Measurements from ENCODE around the gene NIPAL3.

NIPAL3 gene

GRCh38 chr1:24415334-24415909 is at the start of gene NIPAL3:
Gene NIPAL3 (plus strand): TSS chr1:24415802. CDS start chr1:24419548, 3,746 bp downstream.
- peak; percentile 93 for DNase-seq

GRCh38 chr1:24366707-24367106 is 48.9 kb upstream of the NIPAL3 start:
- DNase-seq, result no peak

GRCh38 chr1:24369199-24369598 is 46.4 kb upstream of the NIPAL3 start:
- DNase-seq, result no peak

GRCh38 chr1:24369801-24370200 is 45.8 kb upstream of the NIPAL3 start:
- DNase-seq, result no peak

GRCh38 chr1:24373044-24373443 is 42.6 kb upstream of the NIPAL3 start:
- DNase-seq, result no peak

- DNase-seq, result no peak
These were observed 41.9 kb upstream of the NIPAL3 start for GRCh38 chr1:24373710-24374109.

- DNase-seq, result no peak
These were observed 40.5 kb upstream of the NIPAL3 start for GRCh38 chr1:24374891-24375786.

GRCh38 chr1:24379733-24380315 is 35.8 kb upstream of the NIPAL3 start:
- no peak for DNase-seq

GRCh38 chr1:24380508-24380907 is 35.1 kb upstream of the NIPAL3 start:
- no peak for DNase-seq

- no peak for DNase-seq
These were observed 34.3 kb upstream of the NIPAL3 start for GRCh38 chr1:24381256-24381655.

- DNase-seq, result no peak
These were observed 33.4 kb upstream of the NIPAL3 start for GRCh38 chr1:24382165-24382577.

- DNase-seq, result no peak
These were observed 32.1 kb upstream of the NIPAL3 start for GRCh38 chr1:24383381-24383940.

- no peak for DNase-seq
These were observed 31.1 kb upstream of the NIPAL3 start for GRCh38 chr1:24384251-24385090.

GRCh38 chr1:24385160-24385940 is 30.3 kb upstream of the NIPAL3 start:
- DNase-seq, result no peak

- DNase-seq, result no peak
These were observed 29.4 kb upstream of the NIPAL3 start for GRCh38 chr1:24386241-24386640.

- no peak for DNase-seq
These were observed 28.7 kb upstream of the NIPAL3 start for GRCh38 chr1:24386931-24387330.

GRCh38 chr1:24387636-24388175 is 27.9 kb upstream of the NIPAL3 start:
- DNase-seq, result no peak

- DNase-seq, result no peak
These were observed 27.2 kb upstream of the NIPAL3 start for GRCh38 chr1:24388331-24388885.

GRCh38 chr1:24389231-24389678 is 26.3 kb upstream of the NIPAL3 start:
- no peak for DNase-seq

- peak; percentile 79 for DNase-seq
These were observed 24.4 kb upstream of the NIPAL3 start for GRCh38 chr1:24390924-24391782.
